Coronary artery (tissue), 2 donors: ENCODE measurements around the gene SOAT1.
A peak's percentile ranks its signal among the peaks of the same experiment; 100 is the strongest.

Experiments used
- DNase-seq: peaks from one replicate; pipeline ENCODE4 v3.0.0-alpha.2; 2017; ENCODE audit warnings: low spot score
- H3K27ac ChIP-seq, 2 donors: fragments of 200-600 bp; sonication (generic); one replicate each; pipeline ENCODE4 v1.5.1; 2016 to 2019
- H3K4me3 ChIP-seq: fragments of 200-600 bp; sonication (generic); 2 replicates; pipeline ENCODE4 v1.5.1; 2016; ENCODE audit warnings: mild to moderate bottlenecking, moderate library complexity
- TF ChIP-seq, protein P1 (sequence below): fragments of 200-600 bp; sonication (generic); IDR thresholded peaks from one replicate; pipeline ENCODE4 v1.5.1; 2019; ENCODE audit warnings: antibody characterized with exemption

SOAT1 gene

DNA sequence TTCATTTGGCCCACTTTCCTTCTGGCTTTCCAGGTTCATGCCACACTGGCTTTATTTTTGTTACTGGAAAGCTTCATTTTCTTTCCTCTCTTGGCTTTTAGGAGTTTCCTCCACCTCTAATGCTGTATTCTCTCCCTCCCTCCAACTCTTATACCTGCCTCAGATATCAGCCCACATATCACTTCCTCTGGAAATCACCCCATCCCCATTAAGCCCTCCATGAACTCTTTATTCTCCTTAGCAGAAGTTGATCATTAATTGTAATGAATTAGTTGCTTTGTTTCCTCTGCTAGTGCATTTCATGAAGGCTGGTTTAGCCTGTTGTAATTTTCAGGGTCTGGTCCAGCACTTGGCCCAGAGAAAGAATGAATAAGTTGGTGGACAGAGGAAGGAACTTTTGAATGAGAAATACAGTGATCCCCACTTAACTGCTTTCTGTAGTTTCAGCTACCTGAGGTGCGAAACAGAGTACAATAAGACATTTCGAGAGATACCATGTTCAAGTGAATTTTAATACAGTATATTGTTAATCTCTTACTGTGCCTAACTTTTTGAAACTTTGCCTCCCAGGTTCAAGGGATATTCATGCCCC is 1.7 kb downstream of the SOAT1 start:
- TF ChIP-seq, protein P1, sequence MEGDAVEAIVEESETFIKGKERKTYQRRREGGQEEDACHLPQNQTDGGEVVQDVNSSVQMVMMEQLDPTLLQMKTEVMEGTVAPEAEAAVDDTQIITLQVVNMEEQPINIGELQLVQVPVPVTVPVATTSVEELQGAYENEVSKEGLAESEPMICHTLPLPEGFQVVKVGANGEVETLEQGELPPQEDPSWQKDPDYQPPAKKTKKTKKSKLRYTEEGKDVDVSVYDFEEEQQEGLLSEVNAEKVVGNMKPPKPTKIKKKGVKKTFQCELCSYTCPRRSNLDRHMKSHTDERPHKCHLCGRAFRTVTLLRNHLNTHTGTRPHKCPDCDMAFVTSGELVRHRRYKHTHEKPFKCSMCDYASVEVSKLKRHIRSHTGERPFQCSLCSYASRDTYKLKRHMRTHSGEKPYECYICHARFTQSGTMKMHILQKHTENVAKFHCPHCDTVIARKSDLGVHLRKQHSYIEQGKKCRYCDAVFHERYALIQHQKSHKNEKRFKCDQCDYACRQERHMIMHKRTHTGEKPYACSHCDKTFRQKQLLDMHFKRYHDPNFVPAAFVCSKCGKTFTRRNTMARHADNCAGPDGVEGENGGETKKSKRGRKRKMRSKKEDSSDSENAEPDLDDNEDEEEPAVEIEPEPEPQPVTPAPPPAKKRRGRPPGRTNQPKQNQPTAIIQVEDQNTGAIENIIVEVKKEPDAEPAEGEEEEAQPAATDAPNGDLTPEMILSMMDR = no peak
- Histone ChIP-seq H3K27ac (peak overlapping the region in 1 of 2 donors; percentile 18), H3K4me3 (peak overlapping the region; percentile 89)
- DNase-seq = no peak

DNA sequence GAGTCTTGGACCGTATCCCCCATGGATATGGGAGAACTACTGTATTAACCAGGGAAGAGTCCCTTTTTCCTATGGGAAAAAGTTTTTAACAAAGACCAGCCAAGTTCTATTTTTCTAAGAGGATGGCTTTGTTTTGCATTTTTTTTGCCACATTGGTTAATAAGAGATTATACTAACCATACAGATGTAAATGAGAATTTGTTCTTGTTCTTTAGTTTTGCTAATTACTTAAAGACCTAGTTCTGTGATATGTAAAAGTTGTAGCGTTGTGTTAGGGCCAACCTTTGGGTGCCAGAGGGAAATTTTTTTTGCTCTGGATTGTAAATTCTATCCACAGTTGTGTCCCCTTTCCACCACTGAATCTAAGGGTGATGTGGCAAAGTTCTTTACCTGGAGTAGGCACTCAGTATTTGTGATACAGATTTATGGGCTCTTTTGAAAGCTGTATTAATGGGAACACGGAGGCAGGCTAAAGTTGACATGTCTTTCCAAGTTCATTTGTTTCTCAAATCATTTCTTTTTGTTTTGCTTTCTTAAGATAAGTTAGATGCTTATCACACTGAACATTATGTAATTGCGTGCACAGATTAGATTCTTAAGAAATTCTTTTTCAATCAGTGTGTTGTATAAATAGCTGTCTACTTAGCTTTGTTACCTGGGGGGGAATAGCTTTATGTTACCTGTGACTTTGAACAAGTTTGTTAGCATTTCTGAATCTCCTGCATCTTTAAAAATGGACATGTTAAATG is 2.9 kb downstream of the SOAT1 start:
- no peak overlapping the region for H3K4me3 ChIP-seq
- TF ChIP-seq, protein P1 = no peak
- H3K27ac ChIP-seq = no peak overlapping the region
- DNase-seq = no peak

DNA sequence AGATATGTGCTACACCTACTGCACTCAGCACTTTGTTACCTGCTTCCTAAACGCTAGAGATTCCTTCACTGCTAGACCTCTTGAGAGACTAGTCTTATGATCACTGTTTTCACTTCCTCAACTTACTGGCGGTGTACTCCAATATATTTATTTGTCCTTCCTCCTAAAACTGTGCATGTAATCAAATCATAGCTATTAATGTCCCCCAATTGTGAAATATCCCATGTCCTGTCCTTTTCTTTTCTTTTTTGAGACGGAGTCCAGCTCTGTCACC is 3.4 kb downstream of the SOAT1 start:
- TF ChIP-seq, protein P1 = no peak
- no peak for DNase-seq
- no peak overlapping the region for H3K27ac ChIP-seq
- no peak overlapping the region for H3K4me3 ChIP-seq

DNA sequence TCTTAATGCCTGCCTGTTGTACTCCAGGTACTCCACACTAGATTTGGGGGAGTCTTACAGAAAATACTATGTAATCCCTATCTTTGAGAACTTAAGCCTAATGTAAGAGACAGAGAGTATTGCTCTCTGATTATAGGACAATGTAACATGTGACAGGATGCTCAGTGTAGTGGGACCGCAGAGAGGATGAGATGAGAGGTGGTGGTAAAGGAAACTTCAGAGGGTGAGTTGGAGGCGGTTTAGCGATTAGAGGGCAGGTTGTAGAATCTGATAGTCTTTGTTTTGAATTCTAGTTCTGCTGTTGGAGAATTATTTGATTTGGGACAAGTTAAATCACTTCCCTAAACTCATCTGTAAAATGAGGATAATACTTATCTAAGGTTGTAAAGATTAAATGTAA is 5.4 kb downstream of the SOAT1 start:
- DNase-seq = no peak
- TF ChIP-seq, protein P1 = no peak
- no peak overlapping the region for H3K27ac ChIP-seq
- H3K4me3 ChIP-seq = no peak overlapping the region

DNA sequence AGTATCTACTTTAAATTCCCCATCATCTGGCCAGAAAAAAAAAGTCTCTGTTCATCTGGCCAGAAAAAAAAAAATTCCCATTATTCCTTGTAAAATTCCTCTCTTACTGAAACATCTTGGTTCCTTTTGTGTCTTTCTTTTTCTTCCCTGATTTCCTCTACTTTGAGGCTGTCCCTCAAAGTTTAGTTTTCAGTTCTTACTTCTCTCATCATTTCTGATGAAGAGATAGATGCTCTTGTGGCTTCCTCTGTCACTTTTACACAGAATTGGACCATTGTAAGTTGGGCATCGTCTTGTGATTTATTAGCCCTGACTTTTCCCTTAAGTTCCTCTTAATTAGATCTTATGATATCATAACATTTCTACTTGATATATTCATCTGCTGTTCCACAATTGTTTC is 6.5 kb downstream of the SOAT1 start:
- no peak for DNase-seq
- no peak overlapping the region for H3K27ac ChIP-seq
- TF ChIP-seq, protein P1 = no peak
- H3K4me3 ChIP-seq = no peak overlapping the region

DNA sequence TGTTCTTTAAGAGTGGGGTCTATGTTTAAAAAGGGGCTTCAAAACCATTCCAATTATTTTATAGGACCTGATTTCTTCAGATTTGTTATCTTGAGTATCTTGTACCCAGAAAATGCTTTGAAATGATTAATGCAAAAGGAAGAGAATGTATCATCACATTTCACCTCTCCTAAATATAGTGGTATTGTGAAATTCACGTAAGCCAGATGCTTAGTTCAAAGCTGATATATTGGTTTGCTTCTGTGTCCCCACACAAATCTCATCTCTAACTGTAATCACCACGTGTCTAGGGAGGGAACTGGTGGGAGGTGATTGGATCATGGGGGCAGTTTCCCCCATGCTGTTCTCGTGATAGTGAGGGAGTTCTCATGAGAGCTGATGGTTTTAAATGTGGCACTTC is 8.5 kb downstream of the SOAT1 start:
- H3K27ac ChIP-seq = no peak overlapping the region
- TF ChIP-seq, protein P1 = no peak
- H3K4me3 ChIP-seq = no peak overlapping the region
- no peak for DNase-seq

DNA sequence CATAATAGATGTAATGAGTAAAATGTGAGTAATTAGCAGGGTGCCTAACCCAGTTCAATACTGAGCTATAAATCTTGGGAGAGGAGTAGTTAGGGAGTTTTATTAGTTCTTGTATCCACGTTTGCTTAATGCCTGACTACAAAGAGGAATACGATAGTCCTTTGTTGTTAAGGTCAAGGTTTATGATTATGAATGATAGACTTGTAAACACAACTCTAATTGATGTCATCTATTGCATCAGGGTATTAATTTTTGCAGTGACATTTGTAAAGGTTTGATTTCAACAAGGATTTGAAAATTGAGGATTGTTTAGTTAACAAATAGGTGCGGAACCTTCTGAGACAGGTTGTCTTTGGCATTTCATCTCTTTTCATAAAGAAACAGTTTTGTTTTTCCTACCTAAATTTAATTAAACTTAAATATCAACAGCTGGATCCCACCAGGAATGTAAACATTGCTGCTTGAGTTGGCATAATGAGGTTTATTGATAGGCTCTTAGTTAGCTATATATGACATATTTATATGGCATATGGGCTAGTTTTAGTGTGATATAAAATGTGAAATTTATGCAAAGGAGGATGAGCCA is 9.7 kb downstream of the SOAT1 start:
- H3K27ac ChIP-seq = no peak overlapping the region
- no peak overlapping the region for H3K4me3 ChIP-seq
- TF ChIP-seq, protein P1 = no peak
- DNase-seq = no peak
